Rectal smooth muscle tissue (tissue), 1 donor: ENCODE measurements around the gene NQO2.

ENCODE experiments used
- H3K27ac ChIP-seq: one replicate; pipeline ENCODE4 v1.7.0; 2013; ENCODE audit warnings: low read depth, low read length, inconsistent platforms
- H3K27me3 ChIP-seq: one replicate; pipeline ENCODE4 v1.7.0; 2013; ENCODE audit warnings: low read length; ENCODE audit not compliant: control insufficient read depth, insufficient read depth
- H3K36me3 ChIP-seq: one replicate; pipeline ENCODE4 v1.7.0; 2013; ENCODE audit warnings: low read length; ENCODE audit not compliant: control insufficient read depth, insufficient read depth
- H3K4me1 ChIP-seq: one replicate; pipeline ENCODE4 v1.7.0; 2013; ENCODE audit warnings: low read length; ENCODE audit not compliant: control insufficient read depth, insufficient read depth
- H3K4me3 ChIP-seq: one replicate; pipeline ENCODE4 v1.7.0; 2013; ENCODE audit warnings: low read length
- H3K9ac ChIP-seq: one replicate; pipeline ENCODE4 v1.7.0; 2013; ENCODE audit warnings: low read length

The NQO2 gene

GRCh38 chr6:3063733-3064700, 64.3 kb downstream of the NQO2 start:
- Histone ChIP-seq H3K27ac (peak overlapping the region; percentile 97), H3K27me3 (no peaks in the 10 kb centered on the region), H3K9ac (peak overlapping the region; percentile 75), H3K4me3 (peak overlapping the region; percentile 88), H3K36me3 (no peaks in the 10 kb centered on the region), H3K4me1 (no peaks in the 10 kb centered on the region)

- peak within 1 kb of the TSS; percentile 95 for H3K27ac ChIP-seq
- no peaks in the 10 kb centered on the region for H3K4me1 ChIP-seq
- peak within 1 kb of the TSS; percentile 93 for H3K4me3 ChIP-seq
- H3K9ac ChIP-seq, result peak within 1 kb of the TSS; percentile 74
- H3K36me3 ChIP-seq, result no peaks in the 10 kb centered on the region
- no peaks in the 10 kb centered on the region for H3K27me3 ChIP-seq
Observed at GRCh38 chr6:3068329-3069214, 68.9 kb downstream of the NQO2 start, which contains the start of gene RIPK1. RIPK1 (plus strand) TSS chr6:3068494; CDS start chr6:3076824, 8,330 bp downstream.
